Hematopoietic multipotent progenitor cell treated with erythropoietin and hydrocortisone succinate and interleukin-3 and kit ligand, for 15 days (in vitro differentiated cells): ENCODE measurements around the gene SIK2.
"Not testable (repeated sequence)": the region's sequence is repeated elsewhere in the genome, so short reads cannot be mapped to it uniquely, and the experiment has no call there.

Experiments used
- DNase-seq: peaks from one replicate; pipeline ENCODE4 v3.0.0-alpha.2; 2015; ENCODE audit warnings: low spot score

Gene SIK2

DNA sequence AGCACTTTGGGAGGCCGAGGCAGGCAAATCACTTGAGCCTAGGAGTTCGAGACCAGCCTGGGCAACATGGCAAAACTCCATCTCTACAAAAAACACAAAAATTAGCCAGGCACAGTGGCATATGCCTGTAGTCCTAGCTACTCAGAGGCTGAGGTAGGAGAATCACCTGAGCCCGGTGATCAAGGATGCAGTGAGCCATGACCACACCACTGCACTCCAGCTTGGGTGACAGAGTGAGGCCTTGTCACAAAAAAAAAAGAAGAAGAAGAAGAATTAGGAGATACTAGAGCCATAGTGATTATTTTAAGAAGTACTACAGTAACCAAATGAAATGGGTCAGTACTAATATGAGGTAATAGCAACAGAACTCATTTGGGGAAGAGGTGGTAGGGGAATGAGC lies 56.2 kb downstream of the SIK2 start:
- DNase-seq: not testable (repeated sequence)

GRCh38 chr11:111659201-111660115 lies 57.2 kb downstream of the SIK2 start:
- DNase-seq: peak; percentile 13

- DNase-seq: no peak
Observed at GRCh38 chr11:111660822-111661221, 58.6 kb downstream of the SIK2 start.

GRCh38 chr11:111663820-111664219 lies 61.6 kb downstream of the SIK2 start:
- DNase-seq: no peak

DNA sequence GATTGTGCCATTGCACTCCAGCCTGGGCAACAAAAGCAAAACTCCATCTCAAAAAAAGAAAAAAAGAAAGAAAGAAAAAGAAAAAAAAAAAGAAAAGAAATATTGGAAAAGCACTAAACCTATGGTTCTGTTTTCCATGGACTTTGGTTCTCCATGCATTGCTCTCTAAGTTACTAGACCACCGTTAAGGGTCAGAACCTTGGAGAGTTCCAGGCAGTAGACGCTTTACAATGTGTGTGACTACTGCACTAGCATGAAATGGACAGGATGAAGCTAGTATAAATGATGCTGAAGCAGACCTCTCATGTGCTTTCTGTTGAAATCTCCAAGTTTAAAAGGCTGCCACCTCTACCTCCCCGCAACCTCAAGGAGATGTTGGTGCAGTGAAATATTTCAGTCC lies 63.5 kb downstream of the SIK2 start:
- no peak for DNase-seq

DNA sequence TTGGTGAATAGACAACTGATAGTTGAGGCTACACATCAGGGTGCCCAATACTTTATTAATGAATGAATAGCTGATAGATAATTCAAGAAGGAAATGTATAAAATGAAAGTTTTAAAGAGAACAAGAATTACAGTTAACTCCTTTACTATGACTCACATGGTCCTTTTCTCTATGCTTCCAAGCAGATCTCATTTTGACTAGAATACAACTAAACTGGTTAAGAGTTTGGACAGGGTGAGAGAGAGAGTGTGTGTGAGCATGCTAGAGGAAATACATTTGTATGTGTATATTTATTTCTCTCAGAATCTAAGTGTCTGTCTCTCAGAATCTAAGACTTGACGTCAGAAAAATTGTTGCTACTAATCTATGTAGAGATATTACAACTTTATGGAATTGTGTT lies 66.7 kb downstream of the SIK2 start:
- DNase-seq: no peak

- DNase-seq: no peak
Observed at GRCh38 chr11:111671383-111671782, 69.1 kb downstream of the SIK2 start.

DNA sequence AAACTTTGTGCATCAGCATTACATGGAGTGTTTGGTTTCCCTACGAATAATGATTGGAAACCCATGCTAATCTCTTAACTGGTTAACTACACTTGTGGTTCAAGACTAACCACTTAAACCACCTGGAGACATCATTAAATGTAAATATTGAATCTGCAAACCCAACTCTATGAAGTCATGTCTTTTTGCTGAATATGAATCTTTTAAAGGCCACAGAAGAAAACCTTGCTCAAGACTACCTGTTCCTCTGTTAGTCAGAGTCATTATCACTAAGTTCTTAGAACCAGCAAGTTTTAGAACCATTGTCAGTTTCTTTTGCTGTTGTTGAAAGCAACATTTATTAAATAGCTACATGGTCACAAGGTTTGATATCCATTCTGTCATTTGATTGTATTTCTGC lies 70.7 kb downstream of the SIK2 start:
- DNase-seq: no peak

- no peak for DNase-seq
Observed at GRCh38 chr11:111674941-111675340, 72.7 kb downstream of the SIK2 start.

DNA sequence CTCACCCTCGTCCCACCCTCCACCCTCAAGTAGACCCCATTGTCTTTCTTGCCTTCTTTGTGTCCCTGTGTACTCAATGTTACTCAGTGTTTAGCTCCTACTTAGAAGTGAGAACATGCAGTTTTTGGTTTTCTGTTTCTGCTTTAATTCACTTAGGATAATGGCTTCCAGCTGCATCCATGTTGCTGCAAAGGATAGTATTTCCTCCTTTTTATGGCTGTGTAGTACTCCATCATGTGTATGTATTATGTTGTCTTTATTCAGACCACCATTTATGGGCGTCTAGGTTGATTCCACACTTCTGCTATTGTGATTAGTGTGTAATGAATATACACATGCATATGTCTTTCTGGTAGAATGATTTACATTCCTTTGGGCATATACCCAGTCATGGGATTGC lies 73.6 kb downstream of the SIK2 start:
- DNase-seq: no peak

DNA sequence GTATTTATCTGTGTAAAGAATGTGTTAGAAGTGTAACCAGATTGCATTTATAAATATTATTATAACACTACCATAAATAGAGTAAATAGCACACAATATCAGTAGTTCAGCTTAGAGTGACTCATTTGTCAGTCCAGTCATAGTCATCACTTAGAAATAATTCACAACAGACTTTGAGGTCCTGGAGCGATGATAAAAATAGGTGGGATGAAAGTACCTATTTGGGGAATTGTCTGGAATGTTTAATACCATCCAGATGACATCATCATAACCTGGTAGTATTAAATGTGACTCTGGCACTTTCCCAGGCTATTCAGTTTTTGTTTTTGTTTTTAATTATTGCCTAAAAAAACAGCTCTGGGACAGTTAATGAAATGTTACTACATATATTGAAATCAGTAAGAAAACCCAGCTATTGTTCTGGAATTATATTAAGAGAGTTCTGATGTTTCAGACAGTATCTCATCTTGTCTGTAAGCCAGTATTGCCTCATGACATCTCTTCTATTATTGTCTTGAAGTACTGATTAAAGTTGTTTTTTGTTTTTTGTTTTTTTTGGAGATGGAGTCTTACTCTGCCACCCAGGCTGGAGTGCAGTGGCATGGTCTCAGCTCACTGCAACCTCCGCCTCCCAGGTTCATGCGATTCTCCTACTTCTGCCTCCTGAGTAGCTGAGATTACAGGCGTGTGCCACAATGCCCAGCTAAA lies 74.8 kb downstream of the SIK2 start:
- no peak for DNase-seq

GRCh38 chr11:111680486-111681175 lies 78.4 kb downstream of the SIK2 start:
- DNase-seq: no peak

- no peak for DNase-seq
Observed at GRCh38 chr11:111683806-111684205, 81.6 kb downstream of the SIK2 start.

- no peak for DNase-seq
Observed at GRCh38 chr11:111684251-111684650, 82.0 kb downstream of the SIK2 start.

GRCh38 chr11:111688013-111688412 lies 85.8 kb downstream of the SIK2 start:
- no peak for DNase-seq

DNA sequence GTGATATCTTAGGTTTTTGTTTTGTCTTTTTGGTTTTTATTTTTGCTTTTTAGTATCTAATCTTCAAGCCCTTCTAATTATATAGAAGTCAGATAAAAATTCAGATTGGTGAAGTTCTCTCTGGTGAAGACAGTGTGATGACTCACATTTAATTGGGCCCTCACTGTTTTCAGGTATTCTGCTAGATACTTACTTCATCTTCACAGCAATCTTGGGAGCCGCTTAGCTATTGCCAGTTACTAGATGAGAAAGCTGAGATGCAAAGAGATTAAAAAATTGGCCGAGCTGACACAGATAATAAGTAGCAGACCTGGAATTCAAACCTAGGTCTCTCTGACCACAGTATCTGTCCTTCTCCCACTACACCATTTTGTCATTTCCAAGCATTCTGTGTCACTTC lies 88.9 kb downstream of the SIK2 start:
- no peak for DNase-seq

DNA sequence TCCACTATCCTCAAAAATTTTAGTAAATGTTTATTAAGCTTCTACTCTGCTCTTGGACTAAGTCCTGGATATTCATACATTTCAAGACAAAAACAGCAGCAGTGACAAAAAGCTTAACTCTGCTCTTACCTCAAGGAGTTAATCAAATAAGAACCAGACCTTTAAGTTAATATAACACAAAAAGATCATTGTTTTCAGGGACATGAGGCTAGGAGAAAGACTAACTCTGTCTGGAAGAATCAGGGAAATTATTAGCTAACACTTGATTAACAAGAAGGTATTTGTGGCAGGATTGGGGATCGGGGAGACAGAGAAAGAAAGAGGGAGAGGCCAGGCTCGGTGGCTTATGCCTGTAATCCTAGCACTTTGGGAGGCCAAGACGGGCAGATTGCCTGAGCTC lies 89.5 kb downstream of the SIK2 start:
- DNase-seq: no peak

GRCh38 chr11:111693224-111693937 lies 91.1 kb downstream of the SIK2 start:
- DNase-seq: no peak

DNA sequence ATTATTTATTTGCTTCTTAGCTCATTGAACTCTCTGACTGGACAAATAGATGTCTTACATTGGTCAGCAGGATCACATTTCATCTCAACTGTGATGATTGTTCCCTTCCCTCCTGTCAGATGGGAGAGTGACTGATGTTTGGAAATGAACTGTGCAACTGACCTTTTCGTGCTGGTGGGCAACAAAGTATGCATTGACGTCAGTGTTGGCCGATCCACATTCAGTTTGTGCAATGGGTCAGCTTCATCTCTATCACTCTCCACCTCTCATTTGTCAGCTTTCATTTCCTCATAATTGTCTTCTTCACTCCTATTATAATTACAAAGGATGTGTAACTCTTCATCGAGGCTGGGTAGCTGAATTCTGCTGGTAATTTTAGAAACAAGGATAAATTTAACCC lies 92.6 kb downstream of the SIK2 start:
- DNase-seq: no peak

GRCh38 chr11:111696556-111696955 lies 94.3 kb downstream of the SIK2 start:
- DNase-seq: no peak

DNA sequence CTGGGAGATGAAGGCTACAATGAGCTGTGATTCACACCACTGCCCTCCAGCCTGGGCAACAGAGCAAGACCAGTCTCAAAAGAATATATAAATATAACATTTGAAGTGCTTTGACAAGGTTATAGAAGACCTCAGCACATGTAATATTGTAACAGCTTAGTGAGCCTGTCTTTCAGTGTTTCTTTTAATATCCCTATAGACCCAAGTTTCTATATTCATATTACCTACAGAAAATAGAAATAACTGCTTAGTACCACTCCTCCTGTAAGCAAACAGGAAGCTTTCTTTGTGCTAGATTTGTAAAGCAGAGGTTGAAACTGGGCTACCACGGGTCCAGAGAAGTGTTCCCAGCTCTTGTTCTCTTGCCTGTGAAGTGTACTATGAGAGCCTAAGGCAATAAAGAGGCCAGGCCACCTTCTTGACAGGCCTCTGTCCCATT lies 95.7 kb downstream of the SIK2 start:
- DNase-seq: peak; percentile 38
